Lower leg skin (tissue), 3 donors: Measurements from ENCODE around the gene TSPAN32.

ENCODE experiments used
- CTCF ChIP-seq, 3 donors: fragments of 450-650 bp; IDR thresholded peaks; one replicate each; pipeline ENCODE4 v1.5.1; 2016; ENCODE audit warnings: antibody characterized with exemption in 3 of 3, mild to moderate bottlenecking in 3 of 3, moderate library complexity in 2 of 3
- POLR2A ChIP-seq, 2 donors: fragments of 450-650 bp; IDR thresholded peaks; one replicate each; pipeline ENCODE4 v1.6.1; 2016 to 2017; ENCODE audit warnings: antibody characterized with exemption in 2 of 2, mild to moderate bottlenecking in 1 of 2, moderate library complexity in 1 of 2

- TF ChIP-seq CTCF (IDR thresholded peaks at IDR 0.05) (no peak), POLR2A (IDR thresholded peaks at IDR 0.05) (no peak)
Observed at GRCh38 chr11:2361565-2361964, 59.8 kb downstream of the TSPAN32 start.
